Heart right ventricle (tissue), 16 donors: ENCODE measurements around the gene SCGB3A2. TPM values are rescaled to one million over a fixed set of nuclear protein-coding genes. Genes with fewer than 3 reads are reported as not detected.

Source experiments
- ATAC-seq, 8 donors: fragments of 200-7000 bp; cut with Tn5 transposase; one replicate each; pipeline ENCODE4 v1.9.1; 2020; ENCODE audit warnings: mild to moderate bottlenecking in 8 of 8, moderate library complexity in 8 of 8, moderate number of reproducible peaks in 1 of 8
- DNase-seq, 2 donors: peaks; one replicate each; pipeline ENCODE4 v3.0.0-alpha.2; 2020
- H3K27ac ChIP-seq, 10 donors: fragments of 200-600 bp; sonication (generic) in 2 of 10; one replicate each; pipeline versions ENCODE4 v1.5.0 to v1.8.0; 2020 to 2022; ENCODE audit warnings: mild to moderate bottlenecking in 3 of 10
- H3K27me3 ChIP-seq, 7 donors: fragments of 200-600 bp; one replicate each; pipeline ENCODE4 v1.8.0; 2021 to 2022; ENCODE audit warnings: mild to moderate bottlenecking in 2 of 7
- H3K36me3 ChIP-seq, 9 donors: fragments of 200-600 bp; sonication (generic) in 1 of 9; one replicate each; pipeline versions ENCODE4 v1.5.0 to v1.8.0; 2020 to 2022; ENCODE audit warnings: mild to moderate bottlenecking in 2 of 9
- H3K4me1 ChIP-seq, 9 donors: fragments of 200-600 bp; sonication (generic) in 1 of 9; one replicate each; pipeline versions ENCODE4 v1.5.0 to v1.8.0; 2020 to 2022; ENCODE audit warnings: mild to moderate bottlenecking in 4 of 9
- H3K4me3 ChIP-seq, 10 donors: fragments of 200-600 bp; sonication (generic) in 2 of 10; one replicate each; pipeline versions ENCODE4 v1.5.0 to v1.8.0; 2020 to 2022; ENCODE audit warnings: mild to moderate bottlenecking in 7 of 10, moderate library complexity in 2 of 10
- H3K9me3 ChIP-seq, 11 donors: fragments of 200-600 bp in 10 of 11; sonication (generic) in 2 of 11; one replicate each; pipeline versions ENCODE4 v1.5.0 to v1.8.0; 2013 to 2022; ENCODE audit warnings: mild to moderate bottlenecking in 2 of 11, control low read depth in 1 of 11, moderate library complexity in 1 of 11
- CTCF ChIP-seq, 9 donors: fragments of 200-600 bp; sonication (generic) in 2 of 9; IDR thresholded peaks; one replicate each; pipeline versions ENCODE4 v1.5.0 to v1.8.0; 2021 to 2022; ENCODE audit warnings: antibody characterized with exemption in 9 of 9, mild to moderate bottlenecking in 5 of 9, moderate library complexity in 1 of 9
- WGBS, 2 donors: extraction: QIAGEN DNeasy Blood & Tissue Kit; methylation state at CpG; one replicate each; pipeline ENCODE4 v1.1.7; 2013; ENCODE audit warnings: inconsistent platforms in 1 of 2; 5-methylcytosine and 5-hydroxymethylcytosine counted together
- intact Hi-C, 10 donors: fragments of 100-400 bp; cut with DNase I; formaldehyde crosslinking; loops; one replicate each; pipeline versions ENCODE4 v1.11.1 to v1.14.2; 2022
- polyA plus RNA-seq, 2 donors: library from polyadenylated mRNA; stranded (reverse); fragments of 200-250 nt; gene quantifications; one replicate each; pipeline ENCODE4 v1.2.3, GENCODE V29; 2013
- total RNA-seq, 10 donors: library from RNA; stranded (reverse); fragmentation: NEBNext Ultra II Directional in 3 of 10; extraction: Animal tissue kit (Norgen Biotek cat#: 25700) in 3 of 10; gene quantifications; one replicate each; pipeline versions ENCODE4 v1.2.1 to v1.2.4, GENCODE V29; 2021 to 2023
- donor health status: Arrhythmogenic right ventricular cardiomyopathy.
- donor health status: ischemic (EF 13 %, LVEDD 7.1; RV severe dilation, severe dysfunction).
- donor health status: healthy with polysubstance abuse.
- donor health status: DM: no; HTN: yes; CAD: no.
- donor health status: DM: no; HTN: no; CAD: no.
- donor health status: ischemic (EF 25% LVEDD 6.9; RV normal size, moderate dysfunction).
- donor health status: ischemic (EF 25% LVEDD 5.7; RV mildly dilated, moderate dysfunction).
- donor health status: healthy.
- donor health status: DM: yes; HTN: yes; CAD: no.
- donor health status: Ischemic cardiomyopathy.
- donor health status: ischemic (EF 35%, LVEDD 5.7; RV mildly dilated, moderate dysfunction).
- donor health status: nonischemic (EF 11% LVEDD 7.7; RV severe dilation, severe dysfunction).
- donor health status: DM: yes; HTN: yes; CAD: no.
- donor health status: PGD.
- donor health status: ischemic (EF 29% LVEDD 5.4; RV normal size, mild dysfunction).
- donor health status: nonischemic (EF 23%, LVEDD 6.1; RV moderate dilation, normal function).

Gene SCGB3A2
- total and polyA plus RNA-seq, 12 donors, result 0.17 TPM; not detected in 11

GRCh38 chr5:147918899-147919298, 40.4 kb downstream of the SCGB3A2 start:
- H3K36me3 ChIP-seq, result no peaks in the 10 kb centered on the region
- DNase-seq (no peak), ATAC-seq (no peak)
- H3K9me3 ChIP-seq, result no peaks in the 10 kb centered on the region
- intact Hi-C loops, result no loop called here
- no peaks in the 10 kb centered on the region for H3K4me1 ChIP-seq
- no peak overlapping the region for H3K27ac ChIP-seq
- H3K4me3 ChIP-seq, result no peak overlapping the region
- no peaks in the 10 kb centered on the region for H3K27me3 ChIP-seq
- TF ChIP-seq CTCF (IDR thresholded peaks at IDR 0.05), result no peak
- 68 to 80% methylated on average over 3 of the region's 3 CpGs for WGBS, 2 donors

GRCh38 chr5:147920420-147921030, 42.0 kb downstream of the SCGB3A2 start:
- intact Hi-C loops, result no loop called here
- DNase-seq (no peak), ATAC-seq (no peak)

GRCh38 chr5:147921136-147921535, 42.6 kb downstream of the SCGB3A2 start:
- Histone ChIP-seq H3K36me3 (no peaks in the 10 kb centered on the region), H3K27me3 (no peaks in the 10 kb centered on the region), H3K9me3 (no peaks in the 10 kb centered on the region), H3K4me1 (no peaks in the 10 kb centered on the region), H3K27ac (no peak overlapping the region), H3K4me3 (no peak overlapping the region)
- WGBS, 2 donors, result 70 to 72% methylated on average over 2 of the region's 2 CpGs
- ATAC-seq, result no peak
- intact Hi-C loops, result no loop called here
- no peak for DNase-seq
- TF ChIP-seq CTCF (IDR thresholded peaks at IDR 0.05), result no peak

More at GRCh38 chr5:147920420-147921030, 42.0 kb downstream of the SCGB3A2 start:
- H3K4me3 ChIP-seq, result no peak overlapping the region
- H3K27me3 ChIP-seq, result no peaks in the 10 kb centered on the region
- no peak overlapping the region for H3K27ac ChIP-seq
- no peaks in the 10 kb centered on the region for H3K36me3 ChIP-seq
- 88 to 91% methylated on average over 4 of the region's 4 CpGs for WGBS, 2 donors
- TF ChIP-seq CTCF (IDR thresholded peaks at IDR 0.05), result no peak
- no peaks in the 10 kb centered on the region for H3K4me1 ChIP-seq
- no peaks in the 10 kb centered on the region for H3K9me3 ChIP-seq

GRCh38 chr5:147925020-147925419, 46.5 kb downstream of the SCGB3A2 start:
- no peak for TF ChIP-seq CTCF (IDR thresholded peaks at IDR 0.05)
- Histone ChIP-seq H3K27me3 (no peaks in the 10 kb centered on the region), H3K4me3 (no peak overlapping the region), H3K27ac (no peak overlapping the region), H3K36me3 (no peaks in the 10 kb centered on the region), H3K9me3 (no peaks in the 10 kb centered on the region), H3K4me1 (no peaks in the 10 kb centered on the region)
- 76 to 84% methylated on average over 4 of the region's 4 CpGs for WGBS, 2 donors
- ATAC-seq (no peak), DNase-seq (no peak)
- intact Hi-C loops, result loop anchor here in 1 of 10 donors (5.0 kb wide), 1 partner anchor 38 kb away; no protein-coding TSS in a partner anchor
